Globus pallidus (tissue), 1 donor: ENCODE measurements around the gene GOLGB1.

Source experiments
- DNase-seq: peaks from one replicate; pipeline ENCODE4 v3.0.0-alpha.2; 2015; ENCODE audit warnings: low spot score

GOLGB1 gene

GRCh38 chr3:121681792-121682191 is 67.7 kb downstream of the GOLGB1 start:
- no peak for DNase-seq

- DNase-seq: no peak
These were observed 72.4 kb downstream of the GOLGB1 start for GRCh38 chr3:121677141-121677540.

GRCh38 chr3:121670676-121671075 is 78.9 kb downstream of the GOLGB1 start:
- DNase-seq: no peak

GRCh38 chr3:121667333-121667732 is 82.2 kb downstream of the GOLGB1 start:
- no peak for DNase-seq

- no peak for DNase-seq
These were observed 84.1 kb downstream of the GOLGB1 start for GRCh38 chr3:121665488-121665887.

GRCh38 chr3:121663171-121663847 is 86.2 kb downstream of the GOLGB1 start:
- DNase-seq: no peak

- no peak for DNase-seq
These were observed 86.8 kb downstream of the GOLGB1 start for GRCh38 chr3:121662742-121663141.

GRCh38 chr3:121661376-121661775 is 88.2 kb downstream of the GOLGB1 start:
- DNase-seq: no peak

- peak; percentile 68 for DNase-seq
These were observed 89.0 kb downstream of the GOLGB1 start, which contains the start of gene HCLS1 for GRCh38 chr3:121660356-121661171. HCLS1 (minus strand) TSS chr3:121660903; CDS start chr3:121658347, 2,556 bp downstream.

GRCh38 chr3:121659586-121659985 is 90.0 kb downstream of the GOLGB1 start:
- DNase-seq: peak; percentile 14

GRCh38 chr3:121658716-121659435 is 90.7 kb downstream of the GOLGB1 start:
- no peak for DNase-seq

GRCh38 chr3:121654493-121655385 is 94.8 kb downstream of the GOLGB1 start:
- no peak for DNase-seq

GRCh38 chr3:121651684-121652083 is 97.9 kb downstream of the GOLGB1 start:
- DNase-seq: no peak

GRCh38 chr3:121649645-121650044 is 99.9 kb downstream of the GOLGB1 start:
- no peak for DNase-seq

- DNase-seq: peak; percentile 45
These were observed 101.2 kb downstream of the GOLGB1 start for GRCh38 chr3:121648219-121648958.

GRCh38 chr3:121645054-121645453 is 104.5 kb downstream of the GOLGB1 start:
- DNase-seq: no peak

GRCh38 chr3:121642601-121643314 is 106.8 kb downstream of the GOLGB1 start:
- DNase-seq: no peak

- DNase-seq: no peak
These were observed 108.4 kb downstream of the GOLGB1 start for GRCh38 chr3:121641127-121641526.

GRCh38 chr3:121637922-121638321 is 111.6 kb downstream of the GOLGB1 start:
- no peak for DNase-seq

- no peak for DNase-seq
These were observed 119.2 kb downstream of the GOLGB1 start for GRCh38 chr3:121630355-121630754.
